Stimulated activated CD8-positive, alpha-beta memory T cell treated with anti-CD3 and anti-CD28 coated beads, Interleukin-2, amount 100 ng/mL, for 48 hours (primary cell): ENCODE results near the gene TCAP.

ENCODE experiments used
- DNase-seq, 2 donors: peaks; one replicate each; pipeline ENCODE4 v3.0.0-alpha.2; 2020; ENCODE audit warnings: low read depth in 2 of 2

The TCAP gene

GRCh38 chr17:39664581-39665561, at the start of gene TCAP:
TSS of gene TCAP (plus strand) at chr17:39665349. CDS start at chr17:39665360, 11 bp downstream.
- DNase-seq, result no peak

GRCh38 chr17:39615434-39615833, 49.7 kb upstream of the TCAP start:
- DNase-seq, result no peak

DNA sequence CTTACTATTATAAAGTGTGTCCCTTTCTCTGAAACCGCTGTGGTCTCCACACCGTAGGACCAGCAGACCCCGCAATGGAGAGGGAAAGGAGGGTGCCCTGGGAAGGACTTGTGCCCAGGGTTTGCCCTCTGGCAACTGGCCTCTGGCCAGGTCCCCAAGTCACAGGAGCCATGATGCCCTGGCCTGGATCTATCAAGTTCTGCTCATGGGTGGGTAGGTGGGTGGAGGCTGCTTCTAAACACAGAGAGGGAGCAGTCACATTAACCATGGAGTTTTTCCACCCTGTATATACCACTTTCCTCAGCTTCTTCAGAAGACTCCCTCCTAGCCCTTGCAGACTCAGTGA, 48.1 kb upstream of the TCAP start:
- DNase-seq, result no peak

DNA sequence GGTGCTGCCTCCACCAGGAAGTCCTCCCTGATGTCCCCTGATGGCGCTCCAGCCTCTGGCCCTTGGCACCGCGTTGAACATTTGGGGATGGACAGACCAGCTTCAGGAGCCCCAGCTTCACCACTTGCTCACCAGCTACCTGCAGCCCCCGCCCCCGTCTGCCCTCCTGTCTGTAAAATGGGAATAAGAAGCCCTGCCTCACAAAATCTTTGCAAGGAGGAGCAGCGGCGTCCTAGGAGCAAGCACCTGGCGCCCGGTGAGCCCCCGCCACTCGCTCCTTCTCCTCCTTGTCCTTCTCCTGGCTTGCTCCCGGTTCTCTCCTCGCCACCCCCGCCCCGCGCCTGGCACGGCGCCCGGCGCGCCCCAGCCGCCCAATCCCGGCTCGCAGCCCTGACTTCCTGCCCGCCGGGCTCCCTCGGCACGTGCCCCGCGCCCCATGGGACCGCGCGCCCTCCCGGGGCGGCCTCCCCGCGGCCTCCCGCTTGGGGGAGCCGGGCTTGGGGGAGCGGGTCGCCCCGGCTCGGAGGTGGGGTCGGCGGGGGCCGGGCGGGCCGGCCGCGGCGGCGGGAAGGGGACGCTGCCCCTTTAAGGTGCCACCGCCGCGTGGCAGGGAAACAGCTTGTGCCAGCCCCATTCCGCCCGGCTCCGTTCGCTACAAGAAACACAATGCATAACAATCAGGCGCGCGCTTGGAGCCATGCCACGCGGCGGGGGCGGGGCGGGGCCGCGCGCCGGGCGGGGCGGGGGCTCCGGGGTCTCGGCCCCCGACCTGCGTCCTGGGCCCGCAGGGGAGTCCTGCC, 47.5 kb upstream of the TCAP start:
- DNase-seq, result no peak

DNA sequence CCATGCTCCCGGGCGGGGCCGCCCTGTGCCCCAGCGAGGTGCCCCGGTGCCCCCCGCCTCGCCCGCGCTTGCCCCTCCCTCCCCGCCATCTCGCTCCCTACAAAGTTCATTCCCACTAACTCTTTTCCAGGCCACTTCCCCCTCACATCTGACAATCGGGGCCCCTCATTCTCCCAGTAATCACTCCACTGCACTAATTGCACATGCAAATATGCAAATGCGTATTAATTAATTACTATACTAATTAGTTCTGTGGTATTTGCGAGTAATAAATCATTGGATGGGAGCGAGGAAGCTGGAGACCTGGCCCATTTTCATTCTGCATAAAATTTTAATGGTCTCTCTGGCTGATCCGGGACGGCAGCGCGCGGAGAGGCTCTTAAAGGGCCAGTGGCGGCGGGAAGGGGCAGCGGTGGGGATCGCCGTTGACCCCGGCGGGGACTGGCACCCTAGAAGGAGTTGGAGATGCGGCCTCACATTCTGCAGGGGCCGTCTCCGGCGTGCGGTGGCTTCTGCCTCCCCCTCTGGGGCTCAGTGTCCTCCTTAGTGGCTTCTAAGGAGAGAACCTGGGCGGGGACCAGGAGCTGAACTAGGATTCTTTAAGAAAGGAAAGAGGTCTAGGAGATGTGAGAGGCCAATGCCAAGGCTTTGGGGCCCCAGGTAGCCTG, 46.8 kb upstream of the TCAP start:
- DNase-seq, result no peak

- DNase-seq, result no peak
Measured at GRCh38 chr17:39618956-39619785, 46.0 kb upstream of the TCAP start.

- no peak for DNase-seq
Measured at GRCh38 chr17:39619786-39620101, 45.4 kb upstream of the TCAP start.

- DNase-seq, result peak; percentile 73 to 84
Measured at GRCh38 chr17:39621523-39622379, 43.4 kb upstream of the TCAP start.

- DNase-seq, result peak in 1 of 2 donors; percentile 18
Measured at GRCh38 chr17:39622380-39623006, 42.7 kb upstream of the TCAP start.

GRCh38 chr17:39623356-39623950, 41.7 kb upstream of the TCAP start:
- DNase-seq, result peak; percentile 80 to 86

DNA sequence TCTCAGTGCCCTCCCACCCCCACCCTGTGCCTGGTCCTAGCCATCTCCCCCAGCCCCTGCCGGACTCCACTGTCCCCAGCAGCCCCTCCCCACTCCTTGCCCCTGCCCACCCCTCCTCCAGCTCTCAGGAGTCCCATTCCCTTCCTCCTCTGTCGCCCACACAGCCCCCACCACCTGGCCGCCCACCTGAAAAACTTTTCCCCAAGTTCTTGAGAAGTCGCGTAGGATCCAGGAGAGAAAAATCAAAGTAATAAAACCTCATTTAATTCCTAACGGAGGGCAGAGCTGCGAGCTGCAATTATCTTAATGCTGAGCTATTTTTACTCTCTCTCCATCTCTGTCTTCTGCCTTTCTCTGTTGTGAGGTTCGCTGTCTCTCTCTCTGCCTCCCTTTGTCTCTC, 40.8 kb upstream of the TCAP start:
- no peak for DNase-seq

DNA sequence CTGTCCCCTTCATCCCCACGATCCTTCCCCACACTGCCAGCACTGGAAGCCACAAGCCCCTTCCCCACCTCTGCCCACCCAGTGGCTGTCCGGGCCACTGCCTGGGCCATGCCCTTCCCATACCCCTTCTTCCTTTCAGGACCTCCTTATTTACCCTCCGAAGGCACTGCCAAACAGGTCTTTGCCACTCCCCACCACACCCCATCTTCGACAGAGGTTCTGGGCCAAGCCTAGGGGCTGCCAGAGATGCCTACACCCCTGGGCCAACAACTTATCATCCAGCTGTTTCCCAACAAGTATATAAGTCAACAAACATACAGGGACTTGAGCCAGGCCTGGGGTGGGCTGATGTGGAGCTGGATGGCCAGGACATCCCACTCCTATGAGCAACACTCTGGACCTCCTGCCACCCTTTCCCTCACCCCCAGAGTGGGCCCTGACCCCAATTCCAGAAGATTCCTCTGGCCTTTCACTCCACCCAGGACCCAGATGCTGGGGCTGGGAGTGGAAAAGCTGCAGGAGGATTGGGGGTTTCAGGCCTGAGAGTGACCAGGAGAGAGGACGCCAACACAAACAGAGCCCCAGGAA, 39.9 kb upstream of the TCAP start:
- no peak for DNase-seq

- no peak for DNase-seq
Measured at GRCh38 chr17:39626171-39627046, 38.7 kb upstream of the TCAP start, which contains the start of gene PPP1R1B. TSS of gene PPP1R1B (plus strand) at chr17:39626952. CDS start at chr17:39627393, 441 bp downstream.

DNA sequence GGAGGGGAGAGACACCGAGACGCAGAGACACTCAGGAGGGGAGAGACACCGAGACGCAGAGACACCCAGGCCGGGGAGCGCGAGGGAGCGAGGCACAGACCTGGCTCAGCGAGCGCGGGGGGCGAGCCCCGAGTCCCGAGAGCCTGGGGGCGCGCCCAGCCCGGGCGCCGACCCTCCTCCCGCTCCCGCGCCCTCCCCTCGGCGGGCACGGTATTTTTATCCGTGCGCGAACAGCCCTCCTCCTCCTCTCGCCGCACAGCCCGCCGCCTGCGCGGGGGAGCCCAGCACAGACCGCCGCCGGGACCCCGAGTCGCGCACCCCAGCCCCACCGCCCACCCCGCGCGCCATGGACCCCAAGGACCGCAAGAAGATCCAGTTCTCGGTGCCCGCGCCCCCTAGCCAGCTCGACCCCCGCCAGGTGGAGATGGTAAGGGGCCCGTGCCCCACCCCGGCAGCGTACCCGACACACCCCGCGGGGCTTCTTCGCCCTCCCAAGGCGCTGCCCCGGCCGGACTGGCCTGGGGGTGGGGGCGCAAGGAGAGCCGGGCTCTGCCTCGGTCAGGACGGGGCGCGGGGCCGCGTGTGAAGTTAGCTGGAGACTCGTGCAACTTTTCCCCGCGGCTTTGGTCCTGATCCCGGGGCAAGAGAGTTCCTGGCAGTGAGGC, 38.0 kb upstream of the TCAP start:
- DNase-seq, result no peak

GRCh38 chr17:39627712-39628516, 37.2 kb upstream of the TCAP start:
- no peak for DNase-seq

DNA sequence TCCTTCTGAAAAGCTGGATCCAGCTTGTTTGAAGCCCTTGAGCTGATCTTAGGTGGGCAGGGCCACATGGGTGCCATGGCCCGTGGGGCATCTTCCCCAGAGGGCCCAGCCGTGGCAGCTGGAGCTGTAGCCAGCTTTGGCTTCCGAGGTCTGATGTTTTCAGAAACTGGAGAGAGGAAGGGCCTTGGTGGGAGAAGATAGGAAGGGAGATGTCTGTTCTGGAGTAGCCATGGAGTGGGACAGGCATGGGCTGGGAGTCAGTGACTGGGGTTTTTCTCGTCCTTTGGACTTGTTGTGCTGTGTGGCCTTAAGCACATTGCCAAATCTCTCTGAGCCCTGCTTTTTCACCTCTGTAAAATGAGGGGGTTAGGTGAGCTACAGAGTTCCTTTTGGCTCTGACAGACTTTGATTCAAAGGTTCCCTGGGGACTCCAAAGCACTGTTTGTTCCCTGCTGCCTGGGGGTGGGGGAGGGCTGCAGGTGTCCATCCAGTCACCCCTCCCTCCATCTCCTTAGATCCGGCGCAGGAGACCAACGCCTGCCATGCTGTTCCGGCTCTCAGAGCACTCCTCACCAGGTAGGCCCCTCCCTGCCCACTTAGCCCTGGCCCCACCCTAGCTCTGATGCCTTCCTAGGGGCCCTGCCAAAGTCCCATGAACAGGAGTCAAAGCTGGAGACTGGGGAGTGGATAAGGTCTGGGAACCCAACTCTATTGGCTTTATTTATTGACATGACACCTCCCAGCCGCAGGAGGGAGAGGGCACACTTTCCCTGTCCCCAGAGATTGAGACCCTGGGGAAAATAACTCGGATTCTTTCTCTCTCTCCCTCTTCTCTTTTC, 36.3 kb upstream of the TCAP start:
- DNase-seq, result no peak
